Stimulated activated naive B cell treated with anti-CD40 and anti-IgM and Interleukin-4, amounts not matched to agents 10 μg/mL and 1 μg/mL and 100 μg/mL, for 72 hours (primary cell): ENCODE measurements around the gene CAPN1.
A peak's percentile ranks its signal among the peaks of the same experiment; 100 is the strongest.
"Not testable (repeated sequence)": the region's sequence is repeated elsewhere in the genome, so short reads cannot be mapped to it uniquely, and the experiment has no call there.

ENCODE experiments used
- ATAC-seq, 2 donors: fragments of 150-1000 bp; cut with Tn5 transposase; replicated peaks; 2 replicates each; pipeline ENCODE4 v1.10.0; 2021; ENCODE audit warnings: moderate library complexity in 1 of 2
- DNase-seq: peaks from one replicate; pipeline ENCODE4 v3.0.0; 2021
- H3K27ac Mint-ChIP-seq: one replicate; pipeline ENCODE4 v1.8.0; 2022; ENCODE audit warnings: mild to moderate bottlenecking, mixed read lengths
- H3K27me3 Mint-ChIP-seq, 2 donors: one replicate each; pipeline ENCODE4 v1.8.0; 2022; ENCODE audit warnings: mixed read lengths in 2 of 2
- H3K36me3 Mint-ChIP-seq, 2 donors: one replicate each; pipeline ENCODE4 v1.8.0; 2022; ENCODE audit warnings: mixed read lengths in 2 of 2, mild to moderate bottlenecking in 1 of 2
- H3K4me1 Mint-ChIP-seq, 2 donors: one replicate each; pipeline ENCODE4 v1.8.0; 2022; ENCODE audit warnings: mixed read lengths in 2 of 2, mild to moderate bottlenecking in 1 of 2
- H3K4me3 Mint-ChIP-seq, 2 donors: one replicate each; pipeline ENCODE4 v1.8.0; 2022; ENCODE audit warnings: mild to moderate bottlenecking in 2 of 2, mixed read lengths in 2 of 2, moderate library complexity in 1 of 2
- H3K9me3 Mint-ChIP-seq, 2 donors: one replicate each; pipeline ENCODE4 v1.8.0; 2022; ENCODE audit warnings: mixed read lengths in 2 of 2, mild to moderate bottlenecking in 1 of 2

The CAPN1 gene

DNA sequence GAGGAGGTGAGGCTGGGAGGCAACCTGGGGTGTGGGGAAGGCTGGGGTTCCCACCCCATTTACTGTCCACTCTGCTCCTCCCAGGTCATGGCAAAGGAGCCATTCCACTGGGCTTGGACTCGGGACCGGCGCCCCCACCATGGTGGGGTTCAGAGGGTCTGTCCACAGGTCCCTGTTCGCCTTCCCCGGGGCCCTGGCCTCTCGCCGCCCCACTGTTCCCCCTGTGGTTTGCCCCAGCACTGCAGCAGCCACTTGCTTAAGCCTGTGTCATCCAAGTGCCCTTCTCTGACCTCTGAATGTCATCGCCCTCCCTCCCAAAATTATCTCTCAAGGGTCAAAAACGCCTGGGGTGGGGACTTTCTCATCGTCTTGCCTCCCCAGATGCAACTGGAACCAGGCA is 9.1 kb upstream of the CAPN1 start:
- Mint-ChIP-seq H3K27me3 (no peaks in the 10 kb centered on the region), H3K27ac (no peak overlapping the region), H3K9me3 (no peaks in the 10 kb centered on the region), H3K4me3 (no peak overlapping the region), H3K4me1 (peaks cover 14 to 22% of the 10 kb centered on the region in 2 donors), H3K36me3 (peaks cover 0 to 4% of the 10 kb centered on the region in 2 donors)
- DNase-seq (no peak), ATAC-seq (peak in 1 of 2 donors; percentile 29)

GRCh38 chr11:65174571-65175010 is 7.1 kb upstream of the CAPN1 start:
- H3K4me1 Mint-ChIP-seq, H3K27ac Mint-ChIP-seq, DNase-seq, H3K27me3 Mint-ChIP-seq, H3K9me3 Mint-ChIP-seq, ATAC-seq, H3K4me3 Mint-ChIP-seq, H3K36me3 Mint-ChIP-seq: not testable (repeated sequence)

GRCh38 chr11:65180877-65181568 is 705 bp upstream of the CAPN1 start:
- ATAC-seq (peak; percentile 87), DNase-seq (peak; percentile 73)
- Mint-ChIP-seq H3K4me1 (peaks cover 14 to 39% of the 10 kb centered on the region in 2 donors), H3K27me3 (no peaks in the 10 kb centered on the region), H3K27ac (peak overlapping the region; percentile 95), H3K4me3 (peak overlapping the region; percentile 90 to 93), H3K36me3 (peaks cover 6 to 15% of the 10 kb centered on the region in 2 donors), H3K9me3 (no peaks in the 10 kb centered on the region)

GRCh38 chr11:65182258-65183170 is 786 bp downstream of the CAPN1 start:
- ATAC-seq, result peak; percentile 26 to 31
- no peaks in the 10 kb centered on the region for H3K9me3 Mint-ChIP-seq

GRCh38 chr11:65183201-65183891 is 1.6 kb downstream of the CAPN1 start:
- peak overlapping the region; percentile 42 for H3K27ac Mint-ChIP-seq
- H3K36me3 Mint-ChIP-seq, result peaks cover 17 to 28% of the 10 kb centered on the region in 2 donors
- no peaks in the 10 kb centered on the region for H3K9me3 Mint-ChIP-seq
- peaks cover 16 to 46% of the 10 kb centered on the region in 2 donors for H3K4me1 Mint-ChIP-seq
- DNase-seq, result no peak
- H3K27me3 Mint-ChIP-seq, result no peaks in the 10 kb centered on the region
- ATAC-seq, result no peak
- peak overlapping the region; percentile 62 to 92 for H3K4me3 Mint-ChIP-seq

More at GRCh38 chr11:65182258-65183170, 786 bp downstream of the CAPN1 start:
- no peak for DNase-seq
- Mint-ChIP-seq H3K4me3 (peak overlapping the region; percentile 92 to 93), H3K27ac (peak overlapping the region; percentile 95), H3K36me3 (peaks cover 17 to 27% of the 10 kb centered on the region in 2 donors), H3K27me3 (no peaks in the 10 kb centered on the region), H3K4me1 (peaks cover 16 to 46% of the 10 kb centered on the region in 2 donors)

GRCh38 chr11:65184146-65184545 is 2.4 kb downstream of the CAPN1 start:
- DNase-seq (no peak), ATAC-seq (no peak)
- Mint-ChIP-seq H3K27me3 (no peaks in the 10 kb centered on the region), H3K27ac (no peak overlapping the region), H3K4me3 (peak overlapping the region in 1 of 2 donors; percentile 8), H3K9me3 (no peaks in the 10 kb centered on the region), H3K36me3 (peaks cover 17 to 28% of the 10 kb centered on the region in 2 donors), H3K4me1 (peaks cover 16 to 46% of the 10 kb centered on the region in 2 donors)

GRCh38 chr11:65185171-65185570 is 3.4 kb downstream of the CAPN1 start:
- ATAC-seq (no peak), DNase-seq (no peak)
- Mint-ChIP-seq H3K36me3 (peaks cover 27 to 38% of the 10 kb centered on the region in 2 donors), H3K27me3 (no peaks in the 10 kb centered on the region), H3K9me3 (no peaks in the 10 kb centered on the region), H3K4me1 (peaks cover 25 to 52% of the 10 kb centered on the region in 2 donors), H3K27ac (peak overlapping the region; percentile 78), H3K4me3 (no peak overlapping the region)

- peaks cover 32 to 44% of the 10 kb centered on the region in 2 donors for H3K36me3 Mint-ChIP-seq
- no peak overlapping the region for H3K27ac Mint-ChIP-seq
- ATAC-seq, result no peak
- H3K27me3 Mint-ChIP-seq, result no peaks in the 10 kb centered on the region
- H3K9me3 Mint-ChIP-seq, result no peaks in the 10 kb centered on the region
- H3K4me1 Mint-ChIP-seq, result peaks cover 30 to 47% of the 10 kb centered on the region in 2 donors
- no peak overlapping the region for H3K4me3 Mint-ChIP-seq
- DNase-seq, result no peak
These were observed 4.2 kb downstream of the CAPN1 start for GRCh38 chr11:65185869-65186341.

GRCh38 chr11:65186701-65187100 is 5.0 kb downstream of the CAPN1 start:
- no peaks in the 10 kb centered on the region for H3K9me3 Mint-ChIP-seq
- H3K4me1 Mint-ChIP-seq, result peaks cover 30 to 47% of the 10 kb centered on the region in 2 donors
- H3K4me3 Mint-ChIP-seq, result no peak overlapping the region
- peaks cover 32 to 41% of the 10 kb centered on the region in 2 donors for H3K36me3 Mint-ChIP-seq
- no peaks in the 10 kb centered on the region for H3K27me3 Mint-ChIP-seq
- DNase-seq, result no peak
- peak overlapping the region; percentile 68 for H3K27ac Mint-ChIP-seq
- ATAC-seq, result no peak

- Mint-ChIP-seq H3K4me3 (no peak overlapping the region), H3K9me3 (no peaks in the 10 kb centered on the region), H3K27ac (no peak overlapping the region), H3K36me3 (peaks cover 32 to 40% of the 10 kb centered on the region in 2 donors), H3K27me3 (no peaks in the 10 kb centered on the region), H3K4me1 (peaks cover 29 to 45% of the 10 kb centered on the region in 2 donors)
- DNase-seq (no peak), ATAC-seq (no peak)
These were observed 5.5 kb downstream of the CAPN1 start for GRCh38 chr11:65187146-65187675.

DNA sequence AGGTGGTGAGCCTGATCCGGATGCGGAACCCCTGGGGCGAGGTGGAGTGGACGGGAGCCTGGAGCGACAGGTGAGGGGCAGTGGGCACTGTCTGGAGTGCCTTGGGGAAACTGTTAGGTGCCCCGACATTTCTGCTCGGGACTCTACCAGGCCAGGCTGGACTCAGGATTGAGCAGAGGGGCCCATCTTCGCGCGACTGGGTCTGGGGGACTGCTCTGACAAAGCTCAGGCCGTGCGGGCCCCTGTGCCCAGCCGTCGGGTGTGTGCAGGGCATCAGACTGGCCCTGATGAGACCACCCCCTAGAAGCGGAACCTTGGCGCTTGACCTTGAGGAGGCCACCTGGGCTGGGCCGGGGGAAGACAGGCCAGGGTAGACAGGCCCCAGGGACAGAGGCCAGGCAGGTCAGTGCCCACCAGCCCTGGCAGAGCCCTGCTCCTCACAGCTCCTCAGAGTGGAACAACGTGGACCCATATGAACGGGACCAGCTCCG is 6.3 kb downstream of the CAPN1 start:
- DNase-seq (no peak), ATAC-seq (no peak)
- no peaks in the 10 kb centered on the region for H3K9me3 Mint-ChIP-seq
- no peak overlapping the region for H3K4me3 Mint-ChIP-seq
- peaks cover 22 to 37% of the 10 kb centered on the region in 2 donors for H3K4me1 Mint-ChIP-seq
- no peak overlapping the region for H3K27ac Mint-ChIP-seq
- no peaks in the 10 kb centered on the region for H3K27me3 Mint-ChIP-seq
- peaks cover 32 to 41% of the 10 kb centered on the region in 2 donors for H3K36me3 Mint-ChIP-seq

GRCh38 chr11:65188486-65188885 is 6.8 kb downstream of the CAPN1 start:
- Mint-ChIP-seq H3K4me1 (peaks cover 19 to 32% of the 10 kb centered on the region in 2 donors), H3K4me3 (no peak overlapping the region), H3K36me3 (peaks cover 30 to 42% of the 10 kb centered on the region in 2 donors), H3K27me3 (no peaks in the 10 kb centered on the region), H3K9me3 (no peaks in the 10 kb centered on the region), H3K27ac (no peak overlapping the region)
- ATAC-seq (no peak), DNase-seq (no peak)

GRCh38 chr11:65189191-65189590 is 7.5 kb downstream of the CAPN1 start:
- DNase-seq (no peak), ATAC-seq (no peak)
- H3K4me1 Mint-ChIP-seq, result peaks cover 16 to 25% of the 10 kb centered on the region in 2 donors
- no peak overlapping the region for H3K4me3 Mint-ChIP-seq
- no peaks in the 10 kb centered on the region for H3K27me3 Mint-ChIP-seq
- H3K36me3 Mint-ChIP-seq, result peaks cover 27 to 39% of the 10 kb centered on the region in 2 donors
- H3K9me3 Mint-ChIP-seq, result no peaks in the 10 kb centered on the region
- peak overlapping the region; percentile 20 for H3K27ac Mint-ChIP-seq
